Amniotic epithelial cell (primary cell): ENCODE measurements around the gene AEBP1.
A peak's percentile ranks its signal among the peaks of the same experiment; 100 is the strongest.

Source experiments
- DNase-seq: peaks from one replicate; pipeline ENCODE4 v3.0.0-alpha.2; 2010; ENCODE audit warnings: low read depth

AEBP1 gene

DNA sequence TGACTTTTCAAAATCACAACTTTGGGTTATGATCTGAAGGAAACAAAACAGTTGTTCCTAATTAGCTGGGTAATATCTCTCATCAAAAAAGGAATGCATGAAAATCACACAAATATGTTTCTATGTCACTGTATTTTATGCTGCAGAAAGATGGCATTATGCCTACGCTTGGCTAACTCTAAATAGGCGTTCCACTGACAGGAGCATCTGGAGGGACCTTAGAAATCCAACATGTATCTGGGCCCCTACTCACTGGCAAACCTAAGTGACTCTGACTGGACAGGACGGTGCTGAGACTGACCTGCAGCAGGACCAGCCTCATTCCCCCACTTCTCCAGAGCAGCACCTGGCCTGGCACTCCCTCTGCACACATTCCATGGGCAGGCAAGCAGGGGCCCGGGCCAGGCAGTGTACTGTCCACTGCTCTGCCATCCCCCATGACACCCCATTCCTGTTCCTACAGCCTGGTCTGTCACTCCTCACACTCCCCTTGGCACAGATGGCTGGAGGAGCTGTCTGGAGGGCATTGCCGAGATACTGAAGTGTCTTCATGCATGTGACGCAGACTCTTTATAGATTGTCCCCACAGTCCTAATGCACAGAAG is 39.6 kb downstream of the AEBP1 start:
- no peak for DNase-seq

DNA sequence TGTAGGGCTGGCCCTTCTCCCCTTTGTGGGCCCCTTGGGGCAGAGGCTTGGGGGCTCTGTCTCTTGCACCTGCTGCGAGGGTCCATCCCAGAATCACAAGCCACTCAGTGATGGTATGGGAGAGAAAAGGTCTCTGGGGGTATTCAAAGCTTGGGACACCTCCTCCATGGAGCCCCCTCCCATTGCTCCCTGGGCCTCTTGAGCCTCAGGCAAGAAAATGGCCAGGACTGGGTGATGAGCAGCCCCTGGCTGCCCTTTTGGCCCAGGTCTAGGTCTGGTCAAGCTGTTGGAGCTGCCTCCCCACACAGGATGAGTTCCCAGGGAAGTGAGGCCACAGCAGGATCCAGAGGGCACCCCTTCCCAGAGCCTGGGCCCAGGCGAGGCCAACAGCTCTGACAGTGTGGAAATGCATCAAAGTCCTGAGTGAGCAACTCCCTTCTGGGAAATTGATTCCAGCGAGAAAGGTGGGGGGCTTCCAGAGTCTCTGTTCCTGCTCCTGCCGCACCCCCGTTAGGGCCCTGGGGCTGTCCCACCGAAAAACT is 40.4 kb downstream of the AEBP1 start:
- no peak for DNase-seq

DNA sequence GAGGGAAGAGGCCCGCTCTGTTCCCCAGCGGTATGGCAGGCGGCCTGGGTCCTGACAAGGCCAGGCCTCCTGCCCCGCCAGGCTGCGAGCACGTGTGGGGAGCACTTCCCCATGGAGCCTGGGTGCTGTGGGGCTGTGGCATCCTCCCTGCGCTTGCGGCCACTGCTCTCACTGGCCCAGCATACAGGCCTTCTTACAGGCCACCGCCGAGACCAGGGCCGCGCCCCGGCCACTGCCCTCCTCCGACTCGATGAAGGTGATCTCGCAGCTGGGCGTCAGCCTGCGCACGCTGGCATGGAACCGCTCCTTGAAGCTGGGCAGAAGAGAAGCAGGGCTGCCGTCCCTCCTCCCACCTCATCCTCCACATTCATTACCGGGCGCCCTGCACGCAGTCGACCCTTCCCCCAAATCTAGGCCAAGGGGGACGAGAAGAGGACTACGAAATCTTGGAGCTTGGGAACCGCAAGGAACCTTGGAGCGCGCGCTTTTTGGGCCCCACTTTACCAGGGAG is 40.9 kb downstream of the AEBP1 start:
- no peak for DNase-seq

DNA sequence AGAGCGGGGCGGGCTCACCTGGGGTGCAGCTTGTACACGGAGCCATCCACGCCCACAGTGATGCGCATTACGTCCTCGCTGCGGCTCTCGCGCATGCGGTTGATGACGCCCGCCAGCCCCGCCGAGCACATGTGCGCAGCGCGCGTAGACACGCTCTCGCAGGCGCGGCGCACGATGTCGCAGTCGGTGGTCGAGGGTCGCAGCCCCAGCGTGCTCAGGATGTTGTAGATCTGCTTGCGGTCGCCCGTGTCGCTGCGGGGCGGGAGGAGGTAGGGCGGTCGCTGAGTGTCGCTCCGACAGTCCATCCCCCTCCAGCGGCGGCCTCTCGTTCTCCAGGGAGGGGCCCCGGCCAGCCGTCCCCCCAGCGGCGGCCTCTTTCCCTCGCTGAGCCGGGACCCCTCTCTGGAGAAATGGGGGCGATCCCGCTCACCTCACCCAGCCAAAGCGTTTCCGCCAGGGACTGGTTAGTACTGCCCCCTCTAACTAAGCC is 41.4 kb downstream of the AEBP1 start:
- DNase-seq: no peak

DNA sequence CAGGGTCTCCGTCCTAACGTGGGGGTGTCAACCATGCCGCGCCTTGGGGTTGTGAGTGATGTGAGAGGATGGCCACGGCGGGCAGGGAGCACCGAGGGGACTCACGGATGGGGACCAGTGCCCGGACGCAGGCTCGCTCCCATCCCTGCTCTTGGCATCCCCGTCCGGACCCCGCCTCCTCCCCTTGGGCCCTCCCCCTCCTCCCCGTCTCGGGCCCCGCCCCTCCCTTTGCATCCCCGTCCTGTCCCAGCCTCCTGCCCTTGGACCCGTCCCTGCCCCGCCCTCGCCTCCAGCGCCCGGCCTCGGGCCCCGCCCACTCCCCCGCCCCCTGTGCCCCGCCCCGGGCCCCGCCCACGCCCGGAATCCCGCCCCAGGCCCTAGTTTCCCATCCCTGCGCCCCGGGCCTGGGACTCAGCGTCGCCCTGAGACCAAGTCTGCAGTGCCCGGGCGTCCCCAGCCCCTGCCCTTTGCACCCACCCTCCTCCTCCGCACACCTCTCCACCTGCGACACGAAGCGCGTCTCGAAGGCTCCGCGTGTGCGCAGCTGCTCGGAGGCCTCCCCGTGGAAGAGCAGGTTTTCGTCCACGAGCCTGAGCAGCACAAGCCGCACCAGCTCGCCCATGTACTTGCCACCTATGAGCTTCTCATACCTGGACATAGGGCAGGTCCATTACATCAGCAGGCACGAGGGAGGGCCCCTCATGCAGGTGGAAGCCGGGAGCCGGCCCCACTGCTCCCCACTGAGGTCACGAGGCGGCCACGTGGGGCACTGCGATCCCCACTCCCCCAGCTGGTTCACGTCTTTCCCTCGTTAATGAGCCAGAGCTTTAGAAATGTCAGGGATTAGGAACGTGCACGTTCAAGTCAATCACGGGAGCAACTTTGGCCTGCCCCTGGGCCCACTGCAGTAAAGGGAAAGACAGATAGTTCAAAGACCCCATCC is 42.1 kb downstream of the AEBP1 start:
- DNase-seq: peak; percentile 45

DNA sequence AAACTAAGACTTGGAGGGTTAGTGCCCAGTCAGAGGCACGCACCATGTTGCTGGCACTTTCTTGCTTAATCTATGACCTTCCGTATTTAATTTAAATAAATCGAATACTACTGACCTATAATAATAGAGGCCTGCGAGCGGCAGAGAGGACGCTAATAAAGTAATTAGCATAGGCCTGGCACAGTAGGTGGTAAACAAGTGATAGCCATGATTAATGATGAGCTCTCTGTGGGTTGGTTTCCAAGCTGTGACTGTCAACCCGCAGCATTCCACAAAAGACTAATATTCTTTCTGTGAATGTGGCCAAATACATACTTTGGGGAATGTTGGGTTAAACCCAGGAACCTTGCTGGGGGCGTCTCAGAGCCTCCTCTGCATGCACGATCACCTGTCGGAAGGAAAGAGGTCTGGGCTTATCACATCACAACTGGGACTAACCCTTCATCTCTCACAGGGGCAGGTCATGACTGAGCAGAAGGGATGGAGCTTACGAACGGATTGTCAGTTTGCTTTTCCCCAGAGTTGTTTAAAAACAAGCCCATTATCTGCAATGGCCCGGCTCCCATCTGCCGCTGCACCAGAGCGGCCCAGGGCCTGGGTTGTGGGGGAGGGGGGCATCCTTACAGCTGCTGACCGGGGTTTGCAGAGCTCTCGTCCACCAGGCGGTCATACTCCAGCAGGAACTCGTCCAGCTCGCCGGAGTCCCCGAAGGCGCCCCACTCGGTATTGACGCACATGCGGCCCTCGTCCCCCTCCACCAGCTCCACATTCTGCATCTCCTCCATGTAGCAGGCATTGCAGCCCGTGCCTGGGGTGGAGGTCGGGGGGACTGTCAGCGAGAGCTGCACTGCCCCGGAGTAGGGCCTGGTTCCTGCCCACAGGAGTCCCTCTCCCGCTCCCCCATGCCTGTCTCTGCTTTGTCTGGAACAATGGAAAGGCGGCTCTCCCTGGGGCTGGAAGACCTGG is 43.2 kb downstream of the AEBP1 start:
- DNase-seq: no peak

DNA sequence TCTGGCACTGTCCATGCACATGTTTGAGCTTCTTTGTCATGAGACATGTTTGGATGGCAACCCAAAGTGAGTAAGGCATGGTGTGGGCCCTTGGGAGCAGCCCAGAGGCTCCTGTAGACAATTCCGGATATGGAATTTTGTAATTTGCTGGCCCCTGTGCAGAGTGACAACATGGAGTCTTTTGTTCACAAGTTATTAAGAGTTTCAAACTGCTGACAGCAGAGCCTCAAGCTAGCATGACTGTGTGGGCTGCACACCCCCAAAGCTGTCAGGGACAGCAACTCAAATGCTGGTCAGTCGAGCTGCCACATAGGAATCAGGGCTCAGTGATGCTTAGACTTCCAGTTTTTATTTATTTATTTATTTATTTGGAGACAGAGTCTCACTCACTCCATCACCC is 44.0 kb downstream of the AEBP1 start:
- DNase-seq: no peak

DNA sequence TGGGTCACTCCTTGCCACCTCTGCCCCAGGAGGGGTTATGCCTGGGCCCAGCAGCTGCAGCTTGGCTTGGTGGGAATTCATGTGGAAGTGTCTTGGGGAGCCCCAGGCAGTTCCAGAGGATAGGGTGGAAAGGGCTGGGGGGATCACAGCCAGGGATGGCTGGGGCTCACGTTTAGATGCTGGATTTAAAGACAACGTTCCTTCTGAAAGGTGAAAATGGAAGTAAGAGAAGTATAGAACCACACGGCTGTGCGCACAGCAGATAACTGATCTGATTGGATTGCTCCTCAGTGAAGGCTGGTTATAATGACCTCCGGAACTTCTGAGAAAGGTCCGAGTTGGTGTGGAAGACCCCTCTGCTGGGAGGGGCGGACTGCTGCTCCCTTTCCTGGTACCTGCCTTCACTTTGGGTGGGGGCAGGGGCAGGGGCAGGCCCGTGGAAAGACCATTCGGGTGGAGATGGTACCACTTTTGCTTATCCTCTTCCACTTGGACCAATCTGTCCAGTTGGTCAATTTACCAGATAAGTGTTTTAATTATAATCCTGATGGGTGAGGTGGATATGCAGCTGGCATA is 44.9 kb downstream of the AEBP1 start:
- DNase-seq: no peak

DNA sequence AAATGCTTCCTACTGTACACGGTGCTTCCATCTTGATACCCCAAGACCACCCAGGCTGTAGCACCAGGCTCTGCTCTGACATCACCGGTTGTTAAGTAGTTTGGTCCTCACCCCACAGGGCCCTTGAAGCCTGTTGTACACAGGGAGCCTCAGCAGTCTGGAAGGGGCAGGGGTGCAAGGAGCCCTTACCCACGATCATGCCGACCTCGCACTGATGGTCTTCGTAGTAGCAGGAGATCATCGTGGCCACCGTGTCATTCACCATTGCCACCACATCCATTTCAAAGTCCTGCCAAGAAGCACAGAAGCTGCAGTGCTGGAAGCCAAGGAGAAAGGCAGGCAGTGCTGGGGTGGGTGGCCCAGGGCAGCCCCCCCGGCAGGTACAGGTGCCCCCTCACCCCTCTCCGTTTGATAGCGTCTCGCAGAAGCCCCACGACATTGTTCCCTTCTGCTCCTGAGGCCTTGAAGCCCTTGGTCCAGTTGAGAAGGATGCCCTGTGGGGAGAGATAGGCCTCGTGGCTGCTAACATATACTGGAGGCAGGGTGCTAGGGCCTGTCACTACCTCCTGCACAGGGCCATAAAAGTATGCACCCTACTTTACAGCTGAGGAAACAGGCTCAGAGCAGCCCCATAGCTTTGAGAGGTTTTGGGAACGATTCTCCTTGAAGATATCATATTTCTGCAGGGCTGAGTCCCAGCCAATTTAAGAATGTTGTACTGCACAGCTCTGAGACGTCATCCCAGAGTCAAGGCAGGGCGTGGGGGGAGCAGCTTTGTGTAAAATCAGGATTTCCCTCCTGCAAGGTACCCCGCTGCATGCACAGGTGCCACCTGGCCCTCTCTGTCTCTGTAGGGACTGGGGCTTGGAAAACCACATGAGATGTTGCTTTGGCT is 45.7 kb downstream of the AEBP1 start:
- DNase-seq: no peak

DNA sequence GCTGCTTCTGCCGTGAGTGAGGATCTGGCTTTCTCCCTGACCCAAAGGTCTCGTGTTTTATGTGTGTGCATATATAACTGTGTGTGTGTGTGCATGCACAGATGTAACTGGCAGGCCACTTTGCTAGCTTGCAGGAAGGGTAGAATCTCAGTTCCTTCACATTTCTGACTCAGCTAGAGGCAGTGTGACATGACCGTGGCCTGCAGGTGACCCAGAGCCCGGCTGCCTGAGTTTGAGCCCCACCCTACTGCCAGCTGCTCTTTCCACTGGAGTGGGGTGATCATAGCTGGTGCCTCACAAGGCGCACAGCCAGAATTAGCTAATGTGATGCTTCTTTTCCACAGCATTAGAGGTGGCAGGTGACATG is 46.3 kb downstream of the AEBP1 start:
- DNase-seq: no peak

DNA sequence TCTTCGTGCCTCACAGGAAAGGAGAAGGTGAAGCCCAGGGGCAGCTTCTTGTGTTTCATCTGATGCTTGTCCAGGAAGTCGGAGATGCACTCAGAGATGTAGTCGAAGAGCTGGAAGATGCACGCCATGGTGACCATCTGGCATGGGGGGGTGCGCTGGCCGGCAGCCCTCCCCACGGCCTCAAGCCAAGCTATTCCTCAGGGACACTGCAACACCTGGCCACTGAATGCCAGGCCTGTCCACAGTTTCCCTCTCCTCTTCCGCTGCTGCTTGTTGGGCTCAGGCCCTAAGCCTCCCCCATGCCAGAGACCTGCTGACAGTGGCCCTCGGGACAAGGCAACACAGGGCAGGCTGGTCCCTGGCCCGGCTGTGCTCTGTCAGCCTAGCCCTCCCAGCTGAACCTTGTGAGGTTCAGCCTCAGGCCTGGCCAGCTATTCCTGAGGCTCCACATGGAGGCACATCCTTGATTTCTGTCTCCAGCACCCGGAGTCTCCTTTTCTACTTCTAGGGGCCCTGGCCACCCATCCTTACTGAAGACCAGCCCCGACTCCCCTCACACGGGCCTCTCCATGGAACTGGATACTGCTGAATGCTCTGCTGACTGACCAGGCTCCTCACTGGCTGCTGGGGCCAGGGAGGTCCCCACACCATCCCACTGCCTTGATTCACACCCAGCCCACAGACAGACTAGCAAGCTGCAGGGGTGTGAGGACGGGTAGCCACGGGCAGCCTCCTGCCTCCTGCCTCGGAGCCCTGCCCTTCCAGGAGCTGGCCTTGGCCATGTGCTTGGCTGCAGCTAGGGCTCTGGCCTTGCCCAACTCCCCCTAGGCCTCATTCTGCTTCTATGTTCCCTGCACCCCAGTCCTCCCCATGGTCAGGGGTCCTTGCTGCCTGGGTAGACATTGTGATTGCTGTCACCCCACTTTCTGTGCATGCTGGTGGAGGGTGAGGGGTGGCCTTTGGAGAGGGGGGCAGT is 47.1 kb downstream of the AEBP1 start:
- DNase-seq: no peak

DNA sequence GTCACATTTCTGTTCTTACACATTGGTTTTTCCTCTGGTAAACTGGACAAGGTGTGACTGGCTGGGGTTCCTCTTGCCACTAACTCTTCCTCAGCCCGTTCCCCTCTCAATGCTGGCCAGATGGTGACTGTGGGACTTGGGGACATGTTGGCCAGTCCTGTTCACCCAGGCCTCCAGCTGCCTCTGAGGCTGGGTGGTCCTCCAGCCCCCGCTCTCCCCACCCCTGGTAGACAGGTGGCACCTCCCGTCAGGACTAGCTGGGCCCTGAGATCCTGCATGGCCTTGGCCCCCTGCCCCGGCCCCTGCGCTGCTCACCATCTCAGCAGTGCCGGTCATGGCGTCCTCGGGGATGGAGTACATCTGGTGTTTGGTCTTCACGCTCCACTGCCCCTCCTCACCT is 47.8 kb downstream of the AEBP1 start:
- no peak for DNase-seq

DNA sequence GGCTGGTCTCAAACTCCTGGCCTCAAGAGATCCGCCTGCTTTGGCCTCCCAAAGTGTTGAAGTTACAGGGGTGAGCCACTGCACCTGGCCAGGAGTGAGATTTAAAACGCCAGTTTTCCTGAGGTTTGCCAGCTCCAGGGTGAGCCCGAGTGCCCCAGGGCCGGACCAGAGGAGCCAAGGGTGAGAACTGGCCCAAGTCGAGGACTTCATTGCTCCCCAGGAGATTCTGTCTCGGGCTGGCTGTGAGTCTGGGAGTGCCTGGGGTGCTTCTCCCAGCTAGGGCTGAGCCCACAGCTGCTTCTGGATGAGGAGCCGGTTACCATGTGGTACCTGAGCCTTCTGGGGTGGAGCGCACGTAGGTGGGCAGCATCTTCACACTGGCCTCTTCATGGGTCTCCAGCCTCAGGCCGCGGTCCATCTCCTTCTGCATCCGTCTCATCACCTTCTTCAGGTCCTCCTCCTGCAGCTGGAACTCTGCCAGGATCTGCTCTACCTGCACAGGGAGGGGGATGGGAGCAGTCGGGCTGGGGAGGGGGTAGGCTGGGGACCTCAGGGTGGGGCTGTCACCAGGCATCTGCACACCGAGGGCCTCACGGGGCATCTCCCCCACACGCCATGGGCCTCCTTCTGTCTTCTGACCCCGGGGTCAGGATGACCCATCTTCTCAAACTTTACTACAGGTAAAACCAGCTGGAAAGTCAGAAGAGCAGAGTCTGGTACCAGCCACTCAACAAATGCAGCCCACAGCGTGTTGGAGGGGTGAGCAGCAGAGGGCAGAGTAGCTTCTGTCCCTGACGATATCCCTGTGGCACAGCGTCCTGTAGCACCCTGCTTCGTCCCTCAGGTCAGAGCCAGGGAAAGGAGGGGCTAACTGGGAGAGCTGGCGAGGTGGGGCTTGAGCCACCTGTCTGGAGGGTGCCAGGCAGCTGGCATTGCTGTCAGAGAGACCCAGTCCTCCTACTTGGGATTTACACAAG is 49.1 kb downstream of the AEBP1 start:
- no peak for DNase-seq

DNA sequence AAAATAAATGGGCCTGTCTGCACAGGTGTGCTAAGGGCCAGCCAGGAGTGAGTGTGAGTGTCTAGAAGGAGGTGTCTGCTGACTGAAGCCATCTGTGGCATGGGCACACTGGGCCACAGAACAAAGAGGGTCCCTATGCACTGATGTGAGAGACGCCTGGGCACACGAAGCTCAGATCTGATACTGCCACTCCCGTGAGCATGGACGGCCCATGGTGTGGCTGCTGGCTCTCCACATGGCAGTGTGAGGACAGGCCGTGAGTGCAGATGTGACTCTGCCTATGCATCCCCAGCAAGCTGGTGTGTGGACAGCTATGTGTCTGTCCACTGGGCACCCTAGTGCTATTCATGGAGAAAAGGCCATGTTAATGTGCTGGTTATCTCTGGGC is 49.8 kb downstream of the AEBP1 start:
- no peak for DNase-seq

DNA sequence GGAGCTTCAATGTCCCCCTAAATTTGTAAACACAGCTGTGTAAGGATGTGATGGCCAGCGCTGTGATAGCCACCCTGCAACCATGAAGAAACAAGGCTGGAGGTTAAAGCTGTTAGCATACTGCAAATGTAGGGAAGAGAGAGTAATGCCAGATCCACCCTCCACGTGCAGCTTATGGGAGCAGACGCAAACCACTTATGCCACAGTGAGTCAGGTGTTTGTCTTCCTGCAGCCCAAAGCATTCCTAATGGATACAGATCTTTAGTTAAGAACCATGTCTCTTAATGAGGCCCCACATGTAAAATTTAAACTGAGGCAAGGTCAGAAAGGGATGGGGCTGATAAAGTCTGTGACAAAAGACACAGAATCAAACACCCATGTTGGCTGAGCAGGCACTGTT is 50.6 kb downstream of the AEBP1 start:
- DNase-seq: peak; percentile 42

DNA sequence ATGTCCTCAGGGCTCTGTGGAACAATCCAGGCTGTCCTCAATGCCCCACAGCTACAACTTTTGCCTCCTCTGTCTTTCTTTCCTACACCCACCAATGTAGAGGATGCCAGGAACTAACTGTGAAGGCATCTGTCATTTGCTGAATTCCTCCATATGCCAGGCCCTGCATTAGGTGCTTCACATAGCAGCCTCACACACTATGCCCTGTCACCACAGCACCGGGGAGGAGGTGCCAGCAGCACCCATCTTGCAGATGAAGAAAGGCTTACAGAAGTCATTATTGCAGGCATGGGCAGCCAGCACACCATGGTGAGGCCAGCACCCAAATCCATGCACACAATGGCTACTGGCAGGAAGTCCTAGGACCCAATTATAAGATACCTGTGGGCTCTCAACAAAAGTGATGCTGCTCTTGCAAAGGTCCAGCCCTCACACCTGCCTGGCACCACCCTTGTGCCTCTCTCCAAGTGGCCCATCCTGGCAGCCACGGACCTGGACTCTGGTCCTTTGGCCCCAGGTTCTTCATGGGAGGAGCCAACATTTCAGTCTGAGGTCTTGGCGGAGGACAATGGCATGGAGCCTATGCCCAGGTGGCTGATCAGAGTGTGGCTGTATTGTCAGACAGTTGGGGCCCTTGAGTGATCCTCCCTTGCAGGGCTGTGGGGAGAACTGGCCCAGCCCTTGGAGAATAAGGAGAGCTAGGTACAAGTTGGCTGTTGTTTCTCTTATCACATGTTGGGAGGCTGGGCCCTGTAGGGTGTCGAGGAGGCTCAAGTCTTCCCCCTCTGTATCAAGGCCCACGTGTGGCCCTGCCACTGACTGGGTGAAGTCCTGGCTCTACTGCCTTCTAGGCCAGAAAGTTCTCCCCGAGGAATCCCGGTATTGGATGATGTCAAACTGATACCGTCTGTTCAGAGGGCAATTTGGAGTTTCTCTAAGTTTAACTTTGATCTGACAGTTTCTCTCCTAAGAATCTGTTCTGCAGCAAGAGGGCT is 51.3 kb downstream of the AEBP1 start:
- DNase-seq: no peak
